Naive B cell (primary cell): Measurements from ENCODE around the gene RASA3. TPM values are rescaled to one million over a fixed set of nuclear protein-coding genes. Genes with fewer than 3 reads are reported as not detected.

Experiments
- ATAC-seq, 2 donors: fragments of 150-1000 bp; cut with Tn5 transposase; 2 replicates each; pipeline ENCODE4 v1.10.0; 2021; ENCODE audit warnings: low read depth in 2 of 2, mild to moderate bottlenecking in 2 of 2, moderate library complexity in 2 of 2
- DNase-seq: peaks from one replicate; pipeline ENCODE4 v3.0.0; 2022
- H3K27ac Mint-ChIP-seq, 6 donors: one replicate each; pipeline ENCODE4 v1.8.0; 2020 to 2022; ENCODE audit warnings: mild to moderate bottlenecking in 6 of 6, mixed read lengths in 6 of 6, moderate library complexity in 5 of 6, inconsistent platforms in 2 of 6
- H3K27me3 Mint-ChIP-seq, 3 donors: one replicate each; pipeline ENCODE4 v1.8.0; 2021 to 2022; ENCODE audit warnings: mixed read lengths in 3 of 3, mild to moderate bottlenecking in 1 of 3
- H3K36me3 Mint-ChIP-seq, 2 donors: one replicate each; pipeline ENCODE4 v1.8.0; 2020 to 2022; ENCODE audit warnings: mixed read lengths in 2 of 2, inconsistent platforms in 1 of 2, mild to moderate bottlenecking in 1 of 2
- H3K4me1 Mint-ChIP-seq, 3 donors: one replicate each; pipeline ENCODE4 v1.8.0; 2020 to 2022; ENCODE audit warnings: mixed read lengths in 3 of 3, inconsistent platforms in 1 of 3, mild to moderate bottlenecking in 1 of 3, moderate library complexity in 1 of 3
- H3K4me3 Mint-ChIP-seq, 8 donors: one replicate each; pipeline ENCODE4 v1.8.0; 2020 to 2022; ENCODE audit warnings: mild to moderate bottlenecking in 8 of 8, mixed read lengths in 8 of 8, moderate library complexity in 8 of 8, inconsistent platforms in 2 of 8
- H3K9me3 Mint-ChIP-seq, 7 donors: one replicate each; pipeline ENCODE4 v1.8.0; 2020 to 2022; ENCODE audit warnings: mixed read lengths in 7 of 7, mild to moderate bottlenecking in 5 of 7, inconsistent platforms in 2 of 7, moderate library complexity in 1 of 7
- polyA plus RNA-seq, 6 donors: library from polyadenylated mRNA; unstranded; fragments of 300-500 nt; fragmentation: Illumina TruSeq; gene quantifications; one replicate each; pipeline ENCODE4 v1.2.3, GENCODE V29; 2021; ENCODE audit warnings: low read depth in 6 of 6

RASA3 gene
- polyA plus RNA-seq, 6 donors from 2014 or later = 17.1 to 41.9 (median 28.8) TPM

DNA sequence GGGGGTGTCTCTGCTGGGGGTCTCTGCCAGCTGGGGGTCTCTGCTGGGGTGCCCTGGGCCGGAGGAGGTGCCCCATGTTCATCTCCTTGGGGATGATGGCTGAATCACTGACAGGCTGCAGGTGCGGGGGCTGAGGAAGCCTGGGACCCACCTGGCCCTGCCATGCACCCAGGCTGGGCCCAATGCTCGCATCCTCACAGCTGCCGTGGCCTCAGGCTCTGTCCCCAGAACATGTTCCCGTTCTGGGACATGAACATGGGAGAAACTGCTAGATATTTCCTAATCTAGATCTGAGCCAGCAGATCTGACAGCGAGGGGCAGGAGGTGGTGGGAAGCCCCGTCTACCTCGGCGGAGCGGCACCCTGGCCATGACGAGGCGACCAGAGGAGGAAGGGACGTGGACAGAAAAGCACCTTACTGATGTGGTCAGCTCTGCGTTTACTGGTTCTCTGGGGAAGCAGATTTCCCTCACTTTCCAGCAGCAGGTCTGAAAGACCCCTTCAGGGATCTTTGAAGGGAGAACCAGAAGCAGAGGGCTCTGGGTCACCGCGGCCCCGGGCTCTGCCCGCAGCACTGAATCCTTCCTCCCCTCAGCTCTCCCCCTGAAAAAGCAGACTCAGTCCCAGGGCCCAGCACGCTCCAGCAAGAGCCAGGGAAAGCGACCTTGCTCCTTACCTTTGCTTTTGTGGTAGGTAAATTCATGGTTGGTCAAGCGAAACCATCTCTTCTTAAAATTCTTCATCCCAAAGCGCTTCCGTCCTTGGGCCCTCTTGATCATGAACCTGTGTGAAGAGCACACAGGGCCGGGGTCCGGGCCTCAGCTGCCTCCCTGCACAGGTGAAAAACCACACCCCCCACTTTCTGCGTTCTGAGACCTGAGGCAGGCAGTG, 132.0 kb downstream of the RASA3 start:
- Mint-ChIP-seq H3K27ac (peak overlapping the region in 1 of 6 donors; percentile 66), H3K4me3 (no peak overlapping the region), H3K36me3 (peaks cover 4 to 21% of the 10 kb centered on the region in 2 donors), H3K4me1 (peaks cover 3 to 10% (median 4%) of the 10 kb centered on the region in 3 donors), H3K9me3 (no peaks in the 10 kb centered on the region), H3K27me3 (no peaks in the 10 kb centered on the region)
- DNase-seq (no peak), ATAC-seq (no peak)

DNA sequence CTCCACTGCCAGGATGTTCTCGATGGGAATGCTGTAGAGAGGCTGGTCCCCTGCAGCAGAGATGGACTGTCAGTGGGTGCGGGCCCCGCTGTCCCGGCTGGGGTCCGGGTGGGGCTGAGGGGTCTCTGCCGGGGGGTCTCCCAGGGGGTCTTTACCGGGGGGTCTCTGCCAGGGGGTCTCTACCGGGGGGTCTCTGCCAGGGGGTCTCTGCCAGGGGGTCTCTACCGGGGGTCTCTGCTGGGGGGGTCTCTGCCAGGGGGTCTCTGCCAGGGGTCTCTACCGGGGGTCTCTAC, 132.9 kb downstream of the RASA3 start:
- peaks cover 0 to 7% (median 7%) of the 10 kb centered on the region in 3 donors for H3K4me1 Mint-ChIP-seq
- H3K36me3 Mint-ChIP-seq = peaks cover 4 to 14% of the 10 kb centered on the region in 2 donors
- no peak overlapping the region for H3K4me3 Mint-ChIP-seq
- ATAC-seq = no peak
- no peak overlapping the region for H3K27ac Mint-ChIP-seq
- H3K9me3 Mint-ChIP-seq = no peaks in the 10 kb centered on the region
- DNase-seq = no peak
- H3K27me3 Mint-ChIP-seq = no peaks in the 10 kb centered on the region

DNA sequence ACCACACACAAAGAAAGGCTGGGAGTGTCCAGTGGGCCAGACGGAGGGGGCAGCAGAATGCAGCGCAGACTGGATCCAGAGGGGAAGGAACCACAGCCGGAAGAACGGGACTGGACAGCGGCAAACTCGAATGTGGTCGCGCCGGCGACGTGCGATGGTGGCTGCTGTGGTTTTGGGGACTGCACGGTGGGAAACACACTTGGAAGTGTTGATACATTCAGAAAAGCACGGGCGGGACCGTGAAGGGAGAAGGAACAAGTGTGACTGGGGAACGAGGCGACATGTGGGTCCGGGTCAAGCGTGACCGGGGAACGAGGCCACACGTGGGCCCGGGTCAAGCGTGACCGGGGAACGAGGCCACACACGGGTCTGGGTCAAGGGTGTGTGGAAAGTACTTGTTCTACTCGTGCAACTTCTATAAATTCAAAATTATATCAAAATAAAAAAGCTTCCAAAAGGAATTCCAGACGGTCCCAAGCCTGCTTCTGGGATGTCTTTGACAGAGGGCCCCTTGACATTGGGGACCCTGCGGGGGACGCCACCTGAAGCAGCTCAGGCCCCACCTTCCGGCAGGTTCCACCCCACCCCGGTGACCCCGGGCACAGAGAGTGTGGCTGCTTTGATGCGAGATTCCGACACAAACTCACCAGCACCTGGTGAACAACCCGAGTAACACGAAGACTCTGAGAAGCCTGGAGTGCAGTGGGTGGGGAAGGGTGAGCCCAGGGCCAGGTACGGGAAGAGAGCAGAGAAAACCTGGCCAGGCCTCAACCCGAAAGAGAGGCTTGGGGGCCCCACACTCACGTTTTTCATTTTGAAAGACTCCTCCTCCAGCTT, 133.4 kb downstream of the RASA3 start:
- H3K27ac Mint-ChIP-seq = peak overlapping the region in 3 of 6 donors; percentile 16 to 60 (median 47)
- ATAC-seq (no peak), DNase-seq (no peak)
- no peaks in the 10 kb centered on the region for H3K27me3 Mint-ChIP-seq
- no peak overlapping the region for H3K4me3 Mint-ChIP-seq
- H3K9me3 Mint-ChIP-seq = no peaks in the 10 kb centered on the region
- peaks cover 4 to 12% of the 10 kb centered on the region in 2 donors for H3K36me3 Mint-ChIP-seq
- peaks cover 0 to 13% (median 9%) of the 10 kb centered on the region in 3 donors for H3K4me1 Mint-ChIP-seq

DNA sequence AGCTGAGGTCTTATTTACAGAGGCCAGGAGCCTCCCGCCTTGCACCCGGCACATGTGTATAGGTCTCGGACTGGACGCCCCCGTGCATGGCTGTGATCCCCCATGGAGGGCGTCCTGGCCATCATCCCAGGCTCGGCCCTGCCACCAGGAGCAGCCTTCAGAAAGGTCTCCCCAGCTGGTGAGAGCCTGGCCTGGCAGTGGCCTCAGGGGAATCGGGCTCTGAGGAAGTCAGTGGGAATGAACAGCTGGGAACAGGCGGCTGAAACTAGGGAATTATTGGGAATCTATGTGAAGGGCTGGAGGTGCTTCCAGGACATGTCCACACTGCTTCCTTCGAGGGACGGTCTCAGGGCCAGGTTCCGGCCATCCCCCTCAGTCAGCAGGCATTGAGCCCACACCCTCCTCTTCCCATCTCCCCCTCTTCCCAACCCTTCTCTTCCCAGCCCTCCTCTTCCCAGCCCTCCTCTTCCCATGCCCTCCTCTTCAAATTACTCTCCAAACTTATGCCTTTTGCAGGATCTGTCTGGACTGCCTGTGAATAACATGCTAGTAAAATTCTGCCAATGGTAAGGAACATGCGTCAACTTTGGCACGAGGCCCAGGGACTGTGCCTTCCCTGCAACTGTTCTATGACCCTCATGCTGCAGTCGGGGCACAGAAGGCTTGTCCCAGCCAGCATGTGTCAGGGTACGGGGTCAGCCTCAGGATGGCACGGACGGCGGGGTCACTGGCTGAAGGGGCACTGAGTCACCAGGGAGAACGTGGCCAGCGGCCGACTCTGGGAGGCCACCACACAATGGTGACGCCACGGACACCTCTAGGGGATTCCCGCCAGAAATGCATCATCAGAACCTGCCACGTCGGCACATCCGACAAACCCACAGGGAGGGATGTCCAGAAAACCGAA, 134.3 kb downstream of the RASA3 start:
- Mint-ChIP-seq H3K4me3 (no peak overlapping the region), H3K27ac (peak overlapping the region in 3 of 6 donors; percentile 16 to 86 (median 60)), H3K27me3 (no peaks in the 10 kb centered on the region), H3K36me3 (peaks cover 4 to 12% of the 10 kb centered on the region in 2 donors), H3K9me3 (no peaks in the 10 kb centered on the region), H3K4me1 (peaks cover 0 to 13% (median 9%) of the 10 kb centered on the region in 3 donors)
- DNase-seq = no peak
- ATAC-seq = no peak

DNA sequence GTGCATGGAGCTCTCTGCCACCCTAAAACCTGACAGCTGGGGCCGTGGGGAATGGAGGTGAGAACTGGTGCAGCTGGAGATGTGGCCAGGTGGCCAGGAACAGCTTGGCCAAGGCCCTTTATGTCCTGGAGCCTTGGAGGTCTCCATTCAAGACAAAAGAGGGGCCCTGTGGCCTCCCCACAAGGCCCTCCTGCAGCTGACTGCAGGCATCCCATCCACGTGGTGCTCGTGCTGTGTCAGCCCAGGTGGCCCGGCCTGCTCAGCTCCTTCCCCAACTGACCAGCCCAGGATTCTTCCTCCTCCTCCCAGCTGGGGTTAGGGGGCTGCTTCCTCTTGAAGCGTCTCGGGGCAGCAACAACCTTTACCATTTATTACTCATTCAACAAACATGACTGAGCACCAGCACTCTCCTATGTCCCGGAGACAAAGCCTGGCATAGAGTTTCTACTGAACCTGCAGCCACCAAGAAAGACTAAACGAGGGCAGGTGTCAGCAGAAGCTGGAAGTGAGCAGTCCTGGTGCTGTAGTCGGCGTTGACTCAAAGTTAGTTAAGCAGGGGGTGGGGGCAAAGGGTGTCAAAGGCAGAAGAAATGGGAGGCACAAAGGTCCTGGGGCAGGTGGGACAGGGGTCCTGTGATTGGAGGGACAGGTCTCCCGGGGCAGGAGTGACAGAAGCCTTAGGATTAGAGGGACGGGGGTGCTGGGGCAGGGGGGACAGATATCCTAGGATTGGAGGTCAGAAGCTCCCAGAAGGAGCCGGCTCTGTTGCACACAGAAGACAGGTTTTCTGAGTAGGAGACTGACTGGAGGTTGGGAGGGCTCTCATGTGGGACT, 135.3 kb downstream of the RASA3 start:
- no peak for DNase-seq
- peaks cover 12 to 16% of the 10 kb centered on the region in 2 donors for H3K36me3 Mint-ChIP-seq
- H3K27me3 Mint-ChIP-seq = no peaks in the 10 kb centered on the region
- H3K4me1 Mint-ChIP-seq = peaks cover 0 to 13% (median 9%) of the 10 kb centered on the region in 3 donors
- H3K27ac Mint-ChIP-seq = peak overlapping the region in 1 of 6 donors; percentile 50
- H3K4me3 Mint-ChIP-seq = no peak overlapping the region
- H3K9me3 Mint-ChIP-seq = no peaks in the 10 kb centered on the region
- no peak for ATAC-seq

DNA sequence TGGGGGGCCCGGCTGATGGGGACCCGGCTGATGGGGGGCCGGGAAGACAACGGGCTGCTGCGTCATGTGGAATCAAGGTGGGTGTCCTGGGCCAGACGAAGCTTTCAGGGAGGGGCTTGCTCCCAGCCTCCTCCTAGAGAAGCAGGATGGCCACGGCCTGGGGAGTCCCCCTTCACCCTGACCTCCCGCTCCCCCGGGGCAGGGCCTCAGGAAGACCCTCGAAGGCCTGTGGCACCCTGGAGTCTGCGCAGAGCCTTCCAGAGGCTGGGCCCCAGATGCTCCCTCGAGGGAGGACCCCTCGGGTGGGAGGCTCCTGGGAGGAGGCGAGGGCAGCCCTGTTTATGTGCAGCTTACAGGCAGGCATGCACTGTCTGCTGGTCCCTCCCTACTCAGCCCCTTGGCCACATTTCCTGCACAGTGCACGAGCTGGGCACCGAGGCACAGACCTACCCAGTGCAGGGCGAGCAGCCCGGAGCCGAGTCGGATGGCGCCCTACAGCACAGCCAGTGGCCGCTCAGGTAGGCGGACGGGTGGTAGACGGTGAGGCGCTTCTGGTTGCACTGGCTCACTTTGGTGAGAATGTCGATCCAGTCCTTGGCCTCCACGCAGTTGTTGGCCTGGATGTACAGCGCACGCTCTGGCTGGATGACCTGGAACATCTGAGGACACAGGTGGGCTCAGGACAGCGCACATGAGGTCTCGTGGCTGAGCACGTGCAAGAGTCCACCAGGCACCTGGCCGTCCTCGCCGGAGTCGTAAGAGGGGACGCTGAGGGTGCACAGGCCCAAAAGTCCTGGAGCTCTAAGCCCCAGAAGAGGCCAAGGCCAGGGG, 136.1 kb downstream of the RASA3 start:
- no peak overlapping the region for H3K4me3 Mint-ChIP-seq
- no peak for ATAC-seq
- H3K27me3 Mint-ChIP-seq = no peaks in the 10 kb centered on the region
- DNase-seq = no peak
- peaks cover 17 to 23% of the 10 kb centered on the region in 2 donors for H3K36me3 Mint-ChIP-seq
- H3K9me3 Mint-ChIP-seq = no peaks in the 10 kb centered on the region
- H3K27ac Mint-ChIP-seq = no peak overlapping the region
- peaks cover 4 to 14% (median 13%) of the 10 kb centered on the region in 3 donors for H3K4me1 Mint-ChIP-seq

DNA sequence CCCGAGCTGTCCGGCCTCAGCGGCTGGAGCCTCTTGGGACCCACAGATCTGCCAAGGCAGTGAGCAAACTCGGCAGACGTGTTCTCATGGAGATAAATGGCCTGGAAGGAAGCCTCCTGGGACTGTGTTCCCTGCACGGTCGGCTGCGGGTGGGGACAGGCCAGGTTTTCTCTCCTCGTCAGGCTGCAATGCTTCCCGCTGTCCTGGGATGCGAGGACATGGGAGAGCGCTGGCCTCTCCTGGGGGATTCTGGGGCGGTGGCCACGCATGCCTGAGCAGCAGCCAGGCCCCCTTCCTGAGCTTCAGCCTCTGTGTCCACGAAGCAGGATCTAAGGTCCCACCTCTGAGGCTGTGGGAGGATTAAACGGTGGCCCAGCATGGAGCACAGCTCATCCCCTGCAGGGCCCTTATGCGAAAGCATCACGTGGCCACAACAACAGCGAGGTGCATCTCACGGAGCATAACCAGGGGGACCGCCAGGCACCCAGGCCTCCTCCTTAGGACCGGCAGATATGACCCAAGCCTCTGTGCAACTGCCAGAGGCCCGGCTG, 137.3 kb downstream of the RASA3 start:
- no peak for DNase-seq
- H3K27ac Mint-ChIP-seq = no peak overlapping the region
- peaks cover 22 to 31% of the 10 kb centered on the region in 2 donors for H3K36me3 Mint-ChIP-seq
- H3K27me3 Mint-ChIP-seq = no peaks in the 10 kb centered on the region
- H3K4me3 Mint-ChIP-seq = no peak overlapping the region
- H3K9me3 Mint-ChIP-seq = peaks cover 0 to under 1% (median 0%) of the 10 kb centered on the region in 7 donors
- peaks cover 10 to 20% (median 18%) of the 10 kb centered on the region in 3 donors for H3K4me1 Mint-ChIP-seq
- ATAC-seq = no peak

DNA sequence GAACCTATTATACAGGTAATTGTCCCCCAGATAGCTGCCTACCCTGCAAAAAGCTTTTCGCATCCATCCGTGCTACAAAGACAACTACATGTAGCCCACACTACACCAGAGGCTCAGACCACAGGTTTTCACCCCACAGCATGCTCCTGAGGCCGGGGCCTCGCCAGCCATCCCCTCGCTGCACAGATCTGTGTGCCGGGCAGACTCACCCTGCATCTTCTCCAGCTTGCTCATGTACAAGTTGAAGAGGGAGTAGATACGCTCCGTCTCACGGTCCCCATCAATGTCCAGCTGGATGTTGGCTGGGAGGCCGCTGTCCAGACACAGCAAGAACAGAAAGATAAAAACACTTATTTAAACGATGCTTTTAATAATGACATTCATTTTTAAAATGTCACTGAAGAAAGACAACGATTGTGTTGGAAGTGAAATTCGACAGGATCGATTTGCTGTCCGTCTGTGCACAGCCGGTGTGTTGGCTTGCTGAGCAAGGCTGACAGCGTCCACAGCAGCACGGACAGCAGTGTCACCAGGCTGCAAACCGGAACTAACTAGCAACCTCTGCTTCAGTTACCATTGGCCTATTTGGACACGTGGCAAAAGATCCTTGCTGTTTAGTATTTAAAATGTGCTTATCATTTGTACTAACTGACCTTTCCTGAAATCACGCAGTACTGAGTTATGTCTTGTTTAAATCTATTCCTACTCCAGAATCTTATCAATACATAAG, 140.0 kb downstream of the RASA3 start:
- Mint-ChIP-seq H3K4me3 (peak overlapping the region in 1 of 8 donors; percentile 27), H3K27me3 (no peaks in the 10 kb centered on the region), H3K9me3 (peaks cover 0 to 10% (median 0%) of the 10 kb centered on the region in 7 donors), H3K4me1 (peaks cover 23 to 37% (median 31%) of the 10 kb centered on the region in 3 donors), H3K27ac (peak overlapping the region in 1 of 6 donors; percentile 24), H3K36me3 (peaks cover 20 to 36% of the 10 kb centered on the region in 2 donors)
- no peak for ATAC-seq
- no peak for DNase-seq

DNA sequence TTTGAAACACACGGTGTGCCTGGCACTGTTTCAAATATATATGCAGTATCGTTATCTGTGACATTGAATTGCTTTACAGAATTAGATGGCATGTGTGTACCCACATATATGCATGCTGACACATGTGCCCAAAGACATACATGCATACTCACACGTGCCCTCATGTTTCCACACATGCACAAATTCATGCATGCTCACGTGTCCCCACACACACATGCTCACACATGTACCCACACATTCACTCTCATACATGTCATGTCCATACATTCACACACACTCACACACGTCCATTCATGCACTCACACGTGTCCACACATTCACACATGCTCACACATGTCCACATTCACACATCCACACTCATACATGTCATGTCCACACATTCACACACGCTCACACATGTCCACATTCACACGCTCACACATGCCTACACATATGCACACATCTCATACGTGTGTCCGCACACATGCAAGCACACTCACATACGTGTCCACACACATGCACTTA, 140.7 kb downstream of the RASA3 start:
- Mint-ChIP-seq H3K9me3 (peaks cover 0 to 10% (median 0%) of the 10 kb centered on the region in 7 donors), H3K36me3 (peaks cover 20 to 36% of the 10 kb centered on the region in 2 donors), H3K4me3 (peak overlapping the region in 2 of 8 donors; percentile 0 to 13), H3K4me1 (peaks cover 23 to 33% (median 31%) of the 10 kb centered on the region in 3 donors), H3K27ac (peak overlapping the region in 2 of 6 donors; percentile 24 to 73), H3K27me3 (no peaks in the 10 kb centered on the region)
- DNase-seq = no peak
- ATAC-seq = no peak

DNA sequence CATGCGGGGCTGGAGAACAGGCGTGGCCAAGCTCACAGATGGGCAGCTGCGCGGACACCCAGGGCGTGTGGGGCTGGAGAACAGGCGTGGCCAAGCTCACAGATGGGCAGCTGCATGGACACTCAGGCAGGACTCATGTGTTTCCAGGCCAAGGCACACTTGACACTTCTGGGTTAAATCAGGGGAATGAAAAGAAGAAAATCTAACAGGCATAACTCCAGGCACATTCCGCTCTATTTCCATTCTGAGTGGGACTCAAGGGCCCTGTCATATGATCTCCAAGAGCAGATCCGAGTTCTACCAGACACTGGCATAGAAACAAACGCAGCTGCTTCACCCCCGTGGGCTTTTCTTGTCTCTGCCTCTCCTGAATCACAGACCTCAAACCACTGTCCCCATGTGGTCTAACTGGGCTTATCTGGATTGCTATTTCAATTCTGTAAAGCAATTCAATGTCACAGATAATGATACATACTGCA, 141.2 kb downstream of the RASA3 start:
- Mint-ChIP-seq H3K4me3 (no peak overlapping the region), H3K27me3 (no peaks in the 10 kb centered on the region), H3K27ac (no peak overlapping the region), H3K9me3 (peaks cover 0 to 10% (median 0%) of the 10 kb centered on the region in 7 donors), H3K4me1 (peaks cover 23 to 33% (median 31%) of the 10 kb centered on the region in 3 donors), H3K36me3 (peaks cover 20 to 36% of the 10 kb centered on the region in 2 donors)
- ATAC-seq (no peak), DNase-seq (no peak)
